HFF-Myc (cell line): ENCODE measurements around the gene DDX41.

Source experiments
- DNase-seq: peaks from one replicate; pipeline ENCODE4 v3.0.0-alpha.2; 2011; ENCODE audit warnings: low read depth; ENCODE audit errors: extremely low read depth
- H3K4me3 ChIP-seq: replicated peaks from 2 replicates; pipeline ENCODE4 v1.5.1; 2011; ENCODE audit warnings: low read depth, mild to moderate bottlenecking, control low read depth, low read length
- CTCF ChIP-seq: IDR thresholded peaks from 2 replicates; pipeline ENCODE4 v1.5.1; 2012; ENCODE audit warnings: mild to moderate bottlenecking, low read depth, low read length, control low read depth; ENCODE audit errors: missing control alignments

Gene DDX41

DNA sequence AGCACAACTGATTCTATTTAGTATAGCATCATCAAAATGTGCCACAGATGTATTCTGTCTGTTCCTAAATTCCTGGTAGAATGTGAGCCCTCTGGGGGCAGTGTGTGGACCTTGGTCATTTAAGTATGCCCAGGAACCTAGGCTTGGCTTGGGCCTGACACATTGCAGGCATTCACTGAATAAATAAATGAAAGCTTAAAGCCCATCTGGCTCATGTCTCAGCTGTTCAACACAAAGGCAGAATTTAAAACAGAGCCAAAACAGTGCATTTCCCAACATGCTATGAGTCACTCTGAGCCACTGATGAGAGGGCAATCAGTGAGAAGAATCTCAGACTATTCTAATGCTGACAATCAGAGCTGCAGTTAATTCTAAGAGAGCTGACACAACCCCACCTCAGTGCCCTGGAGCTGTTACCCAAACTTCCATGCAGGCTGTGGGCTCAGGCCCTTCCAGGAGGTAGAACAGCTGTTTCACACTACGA is 29.5 kb upstream of the DDX41 start:
- DNase-seq = peak; percentile 92
- no peak for TF ChIP-seq CTCF
- no peak overlapping the region for H3K4me3 ChIP-seq

DNA sequence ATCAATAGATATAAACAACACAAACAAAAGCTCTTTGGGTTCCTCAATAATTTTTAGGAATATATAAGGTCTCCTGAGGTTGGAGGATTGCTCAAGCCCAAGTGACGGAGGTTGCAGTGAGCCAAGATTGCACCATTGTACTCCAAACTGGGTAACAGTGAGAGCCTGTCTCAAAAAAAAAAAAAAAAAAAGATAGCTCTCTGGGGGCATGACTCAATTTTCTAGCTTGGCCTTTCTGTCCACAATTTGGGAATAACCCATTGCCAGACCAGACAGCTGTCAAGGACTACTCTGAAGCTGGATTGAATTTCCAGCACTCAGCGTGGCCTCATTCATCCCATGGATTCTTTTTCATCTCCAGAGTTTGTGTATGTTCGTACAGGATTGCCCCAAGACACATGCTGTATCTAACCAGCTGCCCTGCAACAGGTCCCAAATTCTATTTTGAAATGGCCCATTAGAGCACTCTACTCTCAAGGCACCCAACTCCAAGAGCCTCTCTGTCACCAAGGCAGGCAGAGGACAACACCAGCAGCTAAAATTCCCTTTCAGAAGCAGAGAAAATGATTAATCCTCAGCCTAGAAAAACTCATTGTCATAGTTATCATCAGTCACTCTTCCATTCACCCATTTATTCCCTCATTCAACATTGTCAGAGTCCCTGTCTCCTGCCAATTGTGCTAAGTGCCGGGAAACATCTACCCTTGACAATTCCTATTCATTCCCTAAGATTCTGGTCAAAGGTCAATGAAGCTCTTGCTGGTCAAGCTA is 28.9 kb upstream of the DDX41 start:
- TF ChIP-seq CTCF = no peak
- no peak for DNase-seq
- no peak overlapping the region for H3K4me3 ChIP-seq

DNA sequence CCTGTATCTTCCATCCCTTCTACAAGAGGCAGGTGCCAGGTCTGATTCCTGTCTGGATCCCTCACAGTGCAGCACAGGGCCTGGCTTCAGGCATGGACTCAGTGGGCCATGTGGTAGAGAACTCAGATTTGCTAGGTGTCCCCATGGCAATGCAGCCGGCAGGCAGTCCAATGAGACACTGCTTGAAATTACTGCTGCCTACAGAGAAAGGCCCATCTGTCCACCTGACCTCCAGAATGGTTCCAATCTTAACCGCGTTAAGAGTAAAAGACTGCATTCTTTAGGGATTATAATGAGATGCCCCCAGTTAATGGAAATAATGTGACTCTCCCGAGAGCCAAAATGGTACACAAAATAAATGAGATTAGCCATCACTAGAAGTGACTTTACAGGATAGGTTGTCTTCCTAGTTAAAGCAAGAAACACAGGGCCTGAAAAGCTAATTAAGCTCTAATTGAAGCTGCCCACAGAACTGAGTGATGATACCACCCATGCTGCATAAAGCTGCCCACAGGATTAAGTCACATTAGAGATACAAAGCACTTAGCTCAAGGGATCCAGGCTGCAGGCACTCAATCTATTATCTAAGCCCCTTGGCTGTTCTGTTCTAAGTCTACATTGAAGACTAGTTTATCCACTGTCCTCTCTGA is 26.2 kb upstream of the DDX41 start:
- no peak overlapping the region for H3K4me3 ChIP-seq
- TF ChIP-seq CTCF = no peak
- DNase-seq = no peak

GRCh38 chr5:177540438-177540837 is 23.7 kb upstream of the DDX41 start:
- TF ChIP-seq CTCF = no peak
- no peak overlapping the region for H3K4me3 ChIP-seq
- DNase-seq = no peak

GRCh38 chr5:177539411-177539810 is 22.6 kb upstream of the DDX41 start:
- no peak for DNase-seq
- H3K4me3 ChIP-seq = no peak overlapping the region
- no peak for TF ChIP-seq CTCF

DNA sequence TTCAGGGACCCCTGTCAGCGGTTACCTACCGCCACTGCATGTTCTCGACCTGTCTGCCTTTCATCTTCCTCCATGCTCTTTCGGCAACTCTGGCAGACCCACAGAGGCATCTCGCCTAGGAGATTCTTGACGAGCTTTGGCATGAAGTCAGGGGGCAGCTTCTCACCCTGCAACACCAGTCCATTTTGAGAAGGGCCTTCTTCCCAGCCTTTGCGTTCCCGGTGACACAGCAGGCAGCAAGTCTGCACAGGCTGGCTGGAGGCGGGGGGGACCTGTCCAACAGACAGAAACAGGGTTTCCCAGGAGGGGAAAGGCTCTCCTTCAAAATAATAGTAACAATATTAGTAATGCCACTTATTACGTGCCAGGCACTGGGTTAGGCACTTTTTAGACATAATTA is 22.1 kb upstream of the DDX41 start:
- no peak for TF ChIP-seq CTCF
- no peak overlapping the region for H3K4me3 ChIP-seq
- no peak for DNase-seq
